Heart right ventricle (tissue), 16 donors: ENCODE measurements around the gene RAB34. TPM values are rescaled to one million over a fixed set of nuclear protein-coding genes. Genes with fewer than 3 reads are reported as not detected.

ENCODE experiments used
- ATAC-seq, 8 donors: fragments of 200-7000 bp; cut with Tn5 transposase; one replicate each; pipeline ENCODE4 v1.9.1; 2020; ENCODE audit warnings: mild to moderate bottlenecking in 8 of 8, moderate library complexity in 8 of 8, moderate number of reproducible peaks in 1 of 8
- DNase-seq, 2 donors: peaks; one replicate each; pipeline ENCODE4 v3.0.0-alpha.2; 2020
- H3K27ac ChIP-seq, 10 donors: fragments of 200-600 bp; sonication (generic) in 2 of 10; one replicate each; pipeline versions ENCODE4 v1.5.0 to v1.8.0; 2020 to 2022; ENCODE audit warnings: mild to moderate bottlenecking in 3 of 10
- H3K27me3 ChIP-seq, 7 donors: fragments of 200-600 bp; one replicate each; pipeline ENCODE4 v1.8.0; 2021 to 2022; ENCODE audit warnings: mild to moderate bottlenecking in 2 of 7
- H3K36me3 ChIP-seq, 9 donors: fragments of 200-600 bp; sonication (generic) in 1 of 9; one replicate each; pipeline versions ENCODE4 v1.5.0 to v1.8.0; 2020 to 2022; ENCODE audit warnings: mild to moderate bottlenecking in 2 of 9
- H3K4me1 ChIP-seq, 9 donors: fragments of 200-600 bp; sonication (generic) in 1 of 9; one replicate each; pipeline versions ENCODE4 v1.5.0 to v1.8.0; 2020 to 2022; ENCODE audit warnings: mild to moderate bottlenecking in 4 of 9
- H3K4me3 ChIP-seq, 10 donors: fragments of 200-600 bp; sonication (generic) in 2 of 10; one replicate each; pipeline versions ENCODE4 v1.5.0 to v1.8.0; 2020 to 2022; ENCODE audit warnings: mild to moderate bottlenecking in 7 of 10, moderate library complexity in 2 of 10
- H3K9me3 ChIP-seq, 11 donors: fragments of 200-600 bp in 10 of 11; sonication (generic) in 2 of 11; one replicate each; pipeline versions ENCODE4 v1.5.0 to v1.8.0; 2013 to 2022; ENCODE audit warnings: mild to moderate bottlenecking in 2 of 11, control low read depth in 1 of 11, moderate library complexity in 1 of 11
- WGBS, 2 donors: extraction: QIAGEN DNeasy Blood & Tissue Kit; methylation state at CpG; one replicate each; pipeline ENCODE4 v1.1.7; 2013; ENCODE audit warnings: inconsistent platforms in 1 of 2; 5-methylcytosine and 5-hydroxymethylcytosine counted together
- intact Hi-C, 10 donors: fragments of 100-400 bp; cut with DNase I; formaldehyde crosslinking; loops; one replicate each; pipeline versions ENCODE4 v1.11.1 to v1.14.2; 2022
- polyA plus RNA-seq, 2 donors: library from polyadenylated mRNA; stranded (reverse); fragments of 200-250 nt; gene quantifications; one replicate each; pipeline ENCODE4 v1.2.3, GENCODE V29; 2013
- total RNA-seq, 10 donors: library from RNA; stranded (reverse); fragmentation: NEBNext Ultra II Directional in 3 of 10; extraction: Animal tissue kit (Norgen Biotek cat#: 25700) in 3 of 10; gene quantifications; one replicate each; pipeline versions ENCODE4 v1.2.1 to v1.2.4, GENCODE V29; 2021 to 2023
- TF ChIP-seq, protein P1 (sequence below), 9 donors: fragments of 200-600 bp; sonication (generic) in 2 of 9; IDR thresholded peaks; one replicate each; pipeline versions ENCODE4 v1.5.0 to v1.8.0; 2021 to 2022; ENCODE audit warnings: antibody characterized with exemption in 9 of 9, mild to moderate bottlenecking in 5 of 9, moderate library complexity in 1 of 9
- donor health status: Arrhythmogenic right ventricular cardiomyopathy.
- donor health status: ischemic (EF 13 %, LVEDD 7.1; RV severe dilation, severe dysfunction).
- donor health status: healthy with polysubstance abuse.
- donor health status: DM: no; HTN: yes; CAD: no.
- donor health status: DM: no; HTN: no; CAD: no.
- donor health status: ischemic (EF 25% LVEDD 6.9; RV normal size, moderate dysfunction).
- donor health status: ischemic (EF 25% LVEDD 5.7; RV mildly dilated, moderate dysfunction).
- donor health status: healthy.
- donor health status: DM: yes; HTN: yes; CAD: no.
- donor health status: Ischemic cardiomyopathy.
- donor health status: ischemic (EF 35%, LVEDD 5.7; RV mildly dilated, moderate dysfunction).
- donor health status: nonischemic (EF 11% LVEDD 7.7; RV severe dilation, severe dysfunction).
- donor health status: DM: yes; HTN: yes; CAD: no.
- donor health status: PGD.
- donor health status: ischemic (EF 29% LVEDD 5.4; RV normal size, mild dysfunction).
- donor health status: nonischemic (EF 23%, LVEDD 6.1; RV moderate dilation, normal function).

Gene RAB34
- total and polyA plus RNA-seq, 12 donors, result 7.0 to 37.3 (median 11.8) TPM

GRCh38 chr17:28726627-28727491, 9.2 kb upstream of the RAB34 start:
- peaks cover 15 to 62% (median 35%) of the 10 kb centered on the region in 9 donors for H3K4me1 ChIP-seq
- no peaks in the 10 kb centered on the region for H3K27me3 ChIP-seq
- peak; percentile 90 to 92 for DNase-seq
- WGBS, 2 donors, result 0% methylated on average over 57 of the region's 57 CpGs
- H3K9me3 ChIP-seq, result no peaks in the 10 kb centered on the region
- peak overlapping the region in 9 of 10 donors; percentile 5 to 98 (median 90) for H3K27ac ChIP-seq
- intact Hi-C loops, result loop anchor here in 7 of 10 donors (1.0 to 10.0 kb wide), 7 partner anchors 22 to 388 kb away; partner anchors contain the start of genes PHF12 (in 4 of the 7) and DHRS13 (in 1 of the 7)
- ATAC-seq, result peak; percentile 71 to 88 (median 82)
- TF ChIP-seq, protein P1, sequence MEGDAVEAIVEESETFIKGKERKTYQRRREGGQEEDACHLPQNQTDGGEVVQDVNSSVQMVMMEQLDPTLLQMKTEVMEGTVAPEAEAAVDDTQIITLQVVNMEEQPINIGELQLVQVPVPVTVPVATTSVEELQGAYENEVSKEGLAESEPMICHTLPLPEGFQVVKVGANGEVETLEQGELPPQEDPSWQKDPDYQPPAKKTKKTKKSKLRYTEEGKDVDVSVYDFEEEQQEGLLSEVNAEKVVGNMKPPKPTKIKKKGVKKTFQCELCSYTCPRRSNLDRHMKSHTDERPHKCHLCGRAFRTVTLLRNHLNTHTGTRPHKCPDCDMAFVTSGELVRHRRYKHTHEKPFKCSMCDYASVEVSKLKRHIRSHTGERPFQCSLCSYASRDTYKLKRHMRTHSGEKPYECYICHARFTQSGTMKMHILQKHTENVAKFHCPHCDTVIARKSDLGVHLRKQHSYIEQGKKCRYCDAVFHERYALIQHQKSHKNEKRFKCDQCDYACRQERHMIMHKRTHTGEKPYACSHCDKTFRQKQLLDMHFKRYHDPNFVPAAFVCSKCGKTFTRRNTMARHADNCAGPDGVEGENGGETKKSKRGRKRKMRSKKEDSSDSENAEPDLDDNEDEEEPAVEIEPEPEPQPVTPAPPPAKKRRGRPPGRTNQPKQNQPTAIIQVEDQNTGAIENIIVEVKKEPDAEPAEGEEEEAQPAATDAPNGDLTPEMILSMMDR (IDR thresholded peaks at IDR 0.05), result peak; percentile 98 to 100 (median 99)
- H3K36me3 ChIP-seq, result peaks cover 0 to 35% (median 29%) of the 10 kb centered on the region in 9 donors
- H3K4me3 ChIP-seq, result peak overlapping the region; percentile 50 to 89 (median 78)

DNA sequence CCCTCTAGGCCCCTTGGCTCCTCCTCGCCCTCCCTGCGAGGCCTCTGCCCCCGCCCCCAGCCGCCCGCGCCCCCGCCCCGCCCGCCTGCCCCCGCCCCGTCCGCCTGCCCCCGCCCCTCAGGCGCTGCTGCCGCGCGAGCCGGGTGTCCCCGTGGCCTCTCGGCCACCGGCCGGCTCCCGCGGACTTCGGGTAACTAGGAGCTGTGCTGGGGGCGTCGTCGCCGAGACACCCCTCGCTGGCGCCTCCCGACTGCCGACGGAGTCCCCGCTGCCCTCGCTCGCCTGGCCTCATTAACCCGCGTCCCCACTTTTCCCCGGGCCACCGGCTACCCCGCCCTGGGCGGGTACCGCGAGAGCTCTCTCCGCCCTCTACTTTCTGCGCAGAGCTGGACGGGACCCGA, 8.6 kb upstream of the RAB34 start, which contains the start of gene TLCD1:
Gene TLCD1 (minus strand): TSS at position 8 of the 401 bp plus-strand sequence. CDS start 136 bp downstream, outside the sequence.
- WGBS, 2 donors, result 0 to 1% methylated on average over 16 to 49 of the region's 49 CpGs
- peak; percentile 27 to 49 (median 42) for ATAC-seq

GRCh38 chr17:28725660-28726225, 8.1 kb upstream of the RAB34 start:
- Histone ChIP-seq H3K9me3 (no peaks in the 10 kb centered on the region), H3K4me1 (peaks cover 26 to 73% (median 46%) of the 10 kb centered on the region in 9 donors), H3K4me3 (peak overlapping the region; percentile 19 to 89 (median 78)), H3K27me3 (no peaks in the 10 kb centered on the region), H3K36me3 (peaks cover 0 to 46% (median 34%) of the 10 kb centered on the region in 9 donors), H3K27ac (peak overlapping the region in 8 of 10 donors; percentile 5 to 98 (median 69))
- ATAC-seq (peak in 4 of 8 donors; percentile 1 to 30 (median 12)), DNase-seq (peak; percentile 39 to 70)
- TF ChIP-seq, protein P1 (IDR thresholded peaks at IDR 0.05), result no peak
- WGBS, 2 donors, result 1 to 2% methylated on average over 45 of the region's 45 CpGs
- intact Hi-C loops, result loop anchor here in 7 of 10 donors (1.0 to 10.0 kb wide), 6 partner anchors 25 to 389 kb away; partner anchors contain the start of genes PHF12 (in 4 of the 7) and DHRS13 (in 1 of the 7)

More for the DNA sequence above, 8.6 kb upstream of the RAB34 start, which contains the start of gene TLCD1:
- peak within 1 kb of the TSS; percentile 50 to 89 (median 78) for H3K4me3 ChIP-seq
- no peaks in the 10 kb centered on the region for H3K27me3 ChIP-seq
- no peaks in the 10 kb centered on the region for H3K9me3 ChIP-seq
- peak within 1 kb of the TSS in 9 of 10 donors; percentile 5 to 98 (median 90) for H3K27ac ChIP-seq
- H3K36me3 ChIP-seq, result peaks cover 0 to 41% (median 34%) of the 10 kb centered on the region in 9 donors
- peaks cover 21 to 68% (median 41%) of the 10 kb centered on the region in 9 donors for H3K4me1 ChIP-seq
- intact Hi-C loops, result loop anchor here in 7 of 10 donors (1.0 to 10.0 kb wide), 6 partner anchors 24 to 389 kb away; partner anchors contain the start of genes PHF12 (in 4 of the 7) and DHRS13 (in 1 of the 7)
- DNase-seq, result peak; percentile 44 to 74
- TF ChIP-seq, protein P1 (IDR thresholded peaks at IDR 0.05), result no peak
